ENCODE measurements around the gene SORBS1. TPM values are rescaled to one million over a fixed set of nuclear protein-coding genes. Genes with fewer than 3 reads are reported as not detected.

The SORBS1 gene
- total and polyA plus RNA-seq, 9 of the 15 experiments (the other 6 are each of a cell fraction or from before 2014, with no cell fraction given), result 2.0 to 13.3 (median 6.5) TPM

- TF ChIP-seq NELFE (IDR thresholded peaks at IDR 0.05; ENCODE audit: insufficient read depth, insufficient read length), result no peak
- TF ChIP-seq CEBPB (tag; IDR thresholded peaks at IDR 0.05), result no peak
These were observed 204.8 kb downstream of the SORBS1 start (continued) for GRCh38 chr10:95356190-95356955.

GRCh38 chr10:95355301-95355700 lies 205.9 kb downstream of the SORBS1 start:
- intact Hi-C loops (cut with micrococcal nuclease), result no loop called here

More at GRCh38 chr10:95355301-95355700, 205.9 kb downstream of the SORBS1 start:
- Histone ChIP-seq H3K9ac (ENCODE audit: insufficient read depth in 1 of 2, low read depth in 2 of 2, low read length in 2 of 2) (no peak overlapping the region), H3K27ac (ENCODE audit: extremely low read depth, low read depth, low read length) (no peak overlapping the region), H3K27me3 (ENCODE audit: control insufficient read depth in 2 of 2, insufficient read depth in 2 of 2, low read length in 2 of 2) (no peaks in the 10 kb centered on the region), H3K79me2 (ENCODE audit: control insufficient read depth, insufficient read depth, low read length) (no peaks in the 10 kb centered on the region), H3K4me2 (ENCODE audit: insufficient read depth, low read length) (no peak overlapping the region), H4K20me1 (replicated peaks; ENCODE audit: control insufficient read depth, insufficient read depth, low read length) (no peaks in the 10 kb centered on the region), H3K36me3 (ENCODE audit: control insufficient read depth, insufficient read depth, low read length) (no peaks in the 10 kb centered on the region), H3K9me1 (ENCODE audit: control insufficient read depth, insufficient read depth, low read length) (no peaks in the 10 kb centered on the region), H3K4me1 (replicated peaks in 1 of 2; ENCODE audit: control insufficient read depth in 2 of 2, insufficient read depth in 2 of 2, low read length in 2 of 2) (peaks cover 0 to 3% of the 10 kb centered on the region in 2 experiments; a peak in 3 of 5 replicates), H3K4me3 (no peak overlapping the region), H3K9me3 (replicated peaks; ENCODE audit: control insufficient read depth, insufficient read depth, low read depth, low read length) (no peaks in the 10 kb centered on the region), H2AFZ (ENCODE audit: low read depth, low read length) (no peak overlapping the region)
- TF ChIP-seq CREB5 (CRISPR knock-in tag; IDR thresholded peaks at IDR 0.05), result no peak
- TF ChIP-seq DDX20 (tag; IDR thresholded peaks at IDR 0.05; ENCODE audit: low read depth), result no peak
- POLR2A ChIA-PET, result no interaction called here
- DNase-seq (ENCODE audit: extremely low read depth in 1 of 4, low spot score in 3 of 4) (no peak), FAIRE-seq (no peak), ATAC-seq (no peak)
- in situ Hi-C loops (cut with MboI), result no loop called here
- 58% methylated on average over 7 of the region's 7 CpGs for WGBS (ENCODE audit: insufficient coverage, low coverage, missing lambda C conversion rate)
- CTCF ChIA-PET (ENCODE audit: low intra/inter-chr PET ratio), result no interaction called here
- BruUV-seq (replicated peaks), result no TSS peak
